T-helper 1 cell (primary cell): ENCODE measurements around the gene HTR4.
"Not testable (repeated sequence)": the region's sequence is repeated elsewhere in the genome, so short reads cannot be mapped to it uniquely, and the experiment has no call there.

Source experiments
- DNase-seq, 5 donors: peaks; one replicate each; pipeline ENCODE4 v3.0.0-alpha.2; 2012 to 2020

The HTR4 gene

DNA sequence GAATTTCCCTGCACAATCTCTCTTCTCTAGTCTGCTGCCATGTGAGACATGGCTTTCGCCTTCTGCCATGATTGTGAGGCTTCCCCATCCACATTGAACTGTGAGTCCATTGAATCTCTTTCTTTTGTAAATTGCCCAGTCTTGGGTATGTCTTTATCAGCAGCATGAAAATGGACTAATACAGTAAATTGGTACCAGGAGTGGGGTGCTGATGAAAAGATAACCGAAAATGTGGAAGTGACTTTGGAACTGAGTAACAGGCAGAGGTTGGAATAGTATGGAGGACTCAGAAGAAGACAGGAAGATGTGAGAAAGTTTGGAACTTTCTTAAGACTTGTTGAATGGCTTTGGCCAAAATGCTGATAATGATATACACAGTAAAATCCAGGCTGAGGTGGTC, 124.9 kb downstream of the HTR4 start:
- not testable (repeated sequence) for DNase-seq

DNA sequence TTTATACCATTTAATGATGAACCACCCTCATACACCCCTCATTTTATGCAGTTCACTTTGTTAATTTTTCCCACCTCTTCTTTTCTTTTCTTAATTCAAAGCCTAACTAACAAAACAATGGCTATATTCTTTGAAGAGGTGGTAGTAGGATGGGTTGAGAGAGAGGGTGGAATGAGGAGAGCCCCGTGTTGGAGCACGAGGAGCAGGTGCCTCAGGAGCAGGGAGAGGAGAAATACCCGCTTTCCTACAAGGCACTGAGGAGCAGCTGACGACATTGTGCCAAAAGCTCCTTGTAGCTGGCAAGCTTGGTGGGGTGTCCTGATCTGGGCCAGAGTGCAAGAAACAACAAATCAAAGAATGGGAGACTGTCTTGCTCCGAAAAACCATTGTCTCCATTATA, 129.6 kb downstream of the HTR4 start:
- no peak for DNase-seq

DNA sequence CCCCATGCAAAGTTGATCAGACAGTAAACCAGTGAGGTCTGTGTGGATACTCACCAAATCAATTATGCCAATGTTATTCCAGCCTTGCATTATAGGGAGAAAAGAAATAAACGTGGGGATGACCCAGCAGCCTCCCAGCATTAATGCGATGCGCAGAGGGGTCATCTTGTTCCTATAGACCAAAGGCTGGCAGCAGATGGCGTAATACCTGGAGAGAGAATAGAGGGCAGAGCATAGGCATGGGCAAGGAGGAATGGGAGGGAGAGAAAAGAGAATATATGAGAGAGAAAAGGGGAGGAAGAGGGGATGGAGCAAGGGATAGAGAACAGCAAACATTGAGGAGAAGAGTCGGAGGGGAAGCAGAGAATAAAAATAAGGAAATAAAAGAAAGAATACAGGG, 131.2 kb downstream of the HTR4 start:
- no peak for DNase-seq

DNA sequence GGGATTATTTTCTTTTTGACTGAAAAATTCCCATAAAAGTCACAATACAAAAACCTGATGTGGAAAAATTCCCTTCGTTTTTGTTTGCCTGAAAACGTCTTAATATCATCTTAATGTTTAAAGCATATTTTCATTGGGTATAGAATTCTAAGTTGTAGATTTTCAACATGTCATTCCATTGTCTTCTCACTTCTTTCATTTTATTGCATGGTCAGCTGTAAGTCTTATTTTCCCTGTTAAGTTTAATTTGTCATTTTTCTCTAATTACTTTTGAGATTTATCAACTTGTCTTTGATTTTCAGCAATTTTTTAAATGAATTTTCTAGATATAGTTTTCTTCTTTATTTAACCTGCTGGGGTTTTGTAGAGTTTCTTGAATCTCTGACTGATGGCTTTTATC, 138.9 kb downstream of the HTR4 start:
- no peak for DNase-seq

DNA sequence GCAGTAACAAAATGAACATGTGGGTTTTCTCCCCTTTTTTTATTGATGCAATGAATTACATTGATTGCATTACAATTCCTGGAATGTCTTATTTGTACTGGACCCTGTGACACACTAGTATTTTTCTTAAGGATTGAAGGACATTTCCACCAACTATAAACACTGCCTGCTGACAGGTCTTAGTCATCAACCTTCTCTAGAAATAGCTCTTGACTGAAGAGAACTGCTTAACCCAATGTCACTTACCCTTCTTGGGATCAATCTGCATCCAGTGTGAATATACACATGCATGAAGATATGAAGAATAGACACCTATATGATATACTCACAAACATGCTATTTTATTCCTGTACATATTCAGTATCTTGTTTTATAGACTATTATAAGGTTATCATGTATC, 140.0 kb downstream of the HTR4 start:
- DNase-seq, result no peak

DNA sequence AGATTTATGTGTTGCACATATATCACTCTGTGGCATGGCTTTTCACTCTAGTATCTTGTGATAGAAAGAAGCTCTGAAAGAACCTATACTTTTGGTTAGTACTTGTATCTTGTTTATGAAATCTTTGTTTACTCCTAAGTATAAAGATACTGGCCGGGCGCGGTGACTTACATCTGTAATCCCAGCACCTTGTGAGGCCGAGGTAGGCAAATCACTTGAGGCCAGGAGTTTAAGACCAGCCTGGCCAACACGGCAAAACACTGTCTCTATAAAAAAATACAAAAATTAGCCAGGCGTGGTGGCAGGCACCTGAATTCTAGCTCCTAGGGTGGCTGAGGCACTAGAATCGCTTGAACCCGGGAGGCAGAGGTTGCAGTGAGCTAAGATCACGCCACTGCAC, 141.8 kb downstream of the HTR4 start:
- DNase-seq, result no peak

DNA sequence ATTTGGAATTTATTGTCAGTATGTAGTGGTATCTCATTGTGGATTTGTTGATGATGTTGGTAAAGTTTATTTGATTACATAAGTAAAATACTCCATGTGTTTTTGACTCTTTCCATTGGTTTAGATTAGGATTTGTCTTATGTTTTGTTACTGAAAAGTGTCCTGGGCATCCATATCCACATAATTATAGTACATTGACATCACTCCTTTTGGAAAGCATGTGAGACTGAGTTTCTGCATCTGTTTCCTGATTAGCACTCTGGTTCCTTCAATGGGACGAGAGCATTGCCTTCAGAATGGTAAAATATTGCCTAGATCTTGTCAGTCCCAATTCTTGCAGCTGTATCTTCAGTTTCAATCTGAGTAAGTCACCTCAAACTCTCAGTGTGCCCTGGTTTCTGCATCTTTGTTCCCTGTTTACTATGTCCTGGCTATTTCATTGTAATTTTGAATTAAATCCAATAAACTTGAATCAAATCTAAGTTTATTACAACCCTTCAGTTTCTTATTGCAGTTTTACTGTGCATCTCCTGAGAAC, 142.4 kb downstream of the HTR4 start:
- DNase-seq, result no peak

DNA sequence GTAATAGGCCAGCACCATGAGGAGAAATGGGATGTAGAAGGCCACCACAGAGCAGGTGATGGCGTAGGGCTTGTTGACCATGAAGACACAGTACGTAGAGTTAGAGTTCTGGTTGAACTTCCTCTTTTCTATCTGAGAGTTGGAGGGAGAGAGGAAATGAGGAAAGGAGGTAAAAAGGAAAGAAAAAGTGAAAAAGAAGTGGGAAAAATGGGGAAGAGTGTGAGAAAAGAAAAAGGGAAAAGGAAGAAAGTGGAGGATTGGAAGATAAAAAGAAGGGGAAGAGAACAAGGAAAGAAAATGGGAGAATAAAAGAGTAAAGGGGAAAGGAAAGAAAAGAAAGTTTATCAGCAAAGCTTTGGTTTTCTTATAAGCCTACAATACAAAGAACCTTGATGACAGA, 144.4 kb downstream of the HTR4 start:
- no peak for DNase-seq

DNA sequence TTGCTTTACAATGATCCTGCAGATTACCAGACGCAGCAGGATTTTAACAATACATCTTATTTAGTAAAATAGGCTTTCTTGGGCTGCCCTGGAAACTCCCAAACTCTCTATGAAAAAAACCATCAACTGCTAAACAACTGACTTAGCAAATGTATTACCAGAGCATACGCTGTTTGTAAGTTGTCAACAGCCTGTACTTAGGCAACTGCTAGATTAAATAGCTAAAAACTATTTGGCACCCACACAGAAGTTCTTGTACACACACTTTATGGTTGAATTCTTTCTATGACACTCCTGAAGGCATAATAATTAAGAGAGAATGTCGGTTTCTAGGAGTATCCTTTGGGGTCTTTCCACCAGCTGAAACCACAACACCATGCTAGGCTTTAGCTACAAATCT, 146.7 kb downstream of the HTR4 start:
- no peak for DNase-seq

DNA sequence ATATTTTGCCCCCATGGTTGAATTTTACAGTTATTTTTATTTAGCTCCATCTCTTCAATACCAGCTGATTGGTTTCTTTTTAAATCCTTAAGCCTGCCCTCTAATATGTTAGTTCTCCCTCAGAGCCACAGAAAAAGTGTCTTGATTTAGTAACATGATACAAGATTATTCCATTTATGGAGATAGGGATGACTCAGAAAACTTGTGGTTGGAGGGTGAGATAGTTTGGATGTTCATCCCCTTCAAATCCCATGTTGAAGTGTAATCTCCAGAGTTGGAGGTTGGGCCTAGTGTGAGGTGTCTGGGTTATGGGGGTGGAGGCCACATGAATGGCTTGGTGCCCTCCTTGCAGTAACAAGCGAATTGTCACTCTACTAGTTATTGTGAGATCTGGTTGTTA, 154.9 kb downstream of the HTR4 start:
- no peak for DNase-seq

DNA sequence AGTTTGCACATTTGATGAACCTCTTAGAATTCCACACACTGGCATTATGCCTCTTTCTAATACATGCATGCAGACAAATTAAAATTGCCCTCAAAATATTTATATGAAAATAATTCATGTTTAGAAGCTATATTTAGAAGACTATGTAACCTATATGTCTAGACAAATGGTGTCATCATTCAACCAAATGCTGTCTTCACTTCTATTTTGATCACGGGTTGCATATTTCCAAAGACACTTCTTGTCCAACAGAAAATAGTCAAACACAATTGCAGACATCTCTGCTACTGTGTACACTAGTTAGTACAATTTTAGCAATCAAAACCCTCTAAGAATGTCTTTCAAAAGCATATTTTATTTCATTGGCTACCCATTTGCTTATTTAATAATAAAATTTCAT, 156.6 kb downstream of the HTR4 start:
- DNase-seq, result no peak

DNA sequence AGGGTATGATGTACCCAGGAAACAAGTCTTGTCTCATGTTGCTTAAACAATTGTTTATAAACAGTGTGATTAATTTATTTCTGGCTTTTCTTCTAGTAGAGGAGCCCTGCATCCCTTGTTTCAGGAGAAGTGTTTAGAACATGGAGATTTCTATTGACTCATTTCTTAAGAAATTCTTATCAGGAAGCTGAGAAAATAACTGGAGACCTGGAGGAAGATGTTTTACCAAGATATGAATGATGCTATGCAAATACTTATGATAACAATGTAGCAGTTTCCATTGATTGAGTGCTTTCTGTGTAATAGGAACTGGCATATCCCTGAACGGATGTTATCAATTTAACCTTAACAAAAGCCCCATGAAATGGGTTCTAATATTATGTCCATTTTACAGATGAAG, 162.0 kb downstream of the HTR4 start:
- no peak for DNase-seq

DNA sequence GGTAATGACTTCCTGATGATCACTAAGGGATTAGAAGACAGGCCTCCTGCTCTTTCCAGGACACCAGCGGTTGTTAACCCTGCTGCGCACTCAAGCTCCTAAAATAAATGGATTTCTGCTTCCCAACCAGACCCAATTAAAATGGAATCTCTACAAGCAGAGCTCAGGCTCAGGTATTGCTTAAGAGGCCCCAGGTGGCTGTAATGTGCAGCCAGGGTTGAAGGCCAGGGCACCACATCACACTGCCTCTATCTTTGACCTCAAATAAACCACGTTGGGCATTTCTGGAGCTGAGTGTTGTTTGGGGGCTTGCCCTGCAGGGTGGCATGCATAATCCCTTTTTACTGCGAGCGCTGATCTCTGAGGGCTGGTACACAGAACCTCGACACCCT, 162.5 kb downstream of the HTR4 start:
- DNase-seq, result no peak

DNA sequence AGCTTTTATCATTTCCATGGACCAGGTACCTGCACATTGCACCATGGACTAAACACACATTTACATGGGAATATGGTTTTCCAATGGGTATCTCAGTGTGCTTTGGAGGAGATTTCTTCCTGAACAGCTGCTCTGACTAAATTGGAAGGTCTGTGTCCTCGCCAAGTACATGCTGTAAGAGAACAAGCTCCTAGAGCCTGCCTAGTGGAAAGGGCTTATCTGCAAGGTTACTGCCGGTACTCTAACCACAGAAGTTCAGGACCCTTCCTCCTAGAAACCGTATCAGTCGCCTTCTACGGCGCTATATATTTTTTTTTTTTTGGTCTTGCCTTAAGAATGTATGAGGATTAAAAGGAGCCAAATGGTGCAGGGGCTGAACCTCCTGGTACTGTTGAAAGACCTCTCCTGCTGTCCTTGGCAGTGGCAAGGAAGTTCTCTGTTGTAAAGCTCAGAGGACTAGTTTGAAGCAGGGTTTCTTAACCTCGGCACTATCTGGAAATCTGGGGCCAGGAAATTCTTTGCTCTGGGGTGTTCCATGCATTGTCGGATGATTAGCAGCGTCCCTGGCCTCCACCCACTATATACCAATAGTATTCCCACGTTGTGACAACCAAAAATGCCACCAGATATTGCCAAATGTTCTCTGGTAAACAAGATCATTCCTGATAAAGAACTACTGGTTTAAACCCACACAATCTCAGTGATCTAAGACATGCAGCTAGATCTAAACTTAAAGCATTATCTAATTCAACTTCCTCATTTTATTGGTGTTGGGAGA, 163.1 kb downstream of the HTR4 start:
- no peak for DNase-seq

DNA sequence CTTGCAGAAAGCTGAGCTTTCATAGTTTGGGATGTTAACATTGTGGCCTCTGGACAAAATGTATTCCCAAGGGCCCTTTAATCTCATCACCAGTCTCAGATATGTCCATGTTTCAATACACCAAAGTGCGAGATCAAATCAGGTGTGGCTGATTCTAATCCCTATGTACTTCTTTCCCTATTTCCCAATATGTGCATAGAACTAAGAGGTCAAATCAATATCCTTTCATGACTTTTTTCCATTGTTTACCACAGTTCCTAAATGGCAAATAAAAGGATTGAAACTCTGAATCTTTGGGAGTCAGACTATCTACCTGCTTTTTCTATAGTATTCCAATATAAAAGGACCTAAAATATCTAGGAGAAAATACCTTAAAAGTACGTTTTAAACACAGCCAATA, 165.6 kb downstream of the HTR4 start:
- DNase-seq, result no peak

DNA sequence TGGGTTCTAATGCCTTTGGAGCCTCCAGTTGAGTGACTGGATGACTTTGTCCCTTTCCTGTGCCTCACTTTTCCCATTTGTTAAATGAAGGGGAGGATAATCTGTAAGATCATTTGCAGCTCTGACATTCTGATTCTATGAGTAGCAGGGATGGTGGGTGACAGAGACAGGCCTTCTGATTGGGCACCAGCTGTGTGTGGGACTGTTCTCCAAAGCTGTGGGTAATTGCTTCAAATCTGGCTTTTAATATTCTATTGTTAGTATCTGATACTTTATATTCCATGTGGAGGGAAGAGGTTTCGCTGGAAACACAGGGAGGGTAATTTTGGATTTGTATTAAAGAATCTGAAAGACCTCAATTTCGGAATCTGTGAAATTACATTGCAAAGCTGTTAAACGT, 167.9 kb downstream of the HTR4 start:
- no peak for DNase-seq

DNA sequence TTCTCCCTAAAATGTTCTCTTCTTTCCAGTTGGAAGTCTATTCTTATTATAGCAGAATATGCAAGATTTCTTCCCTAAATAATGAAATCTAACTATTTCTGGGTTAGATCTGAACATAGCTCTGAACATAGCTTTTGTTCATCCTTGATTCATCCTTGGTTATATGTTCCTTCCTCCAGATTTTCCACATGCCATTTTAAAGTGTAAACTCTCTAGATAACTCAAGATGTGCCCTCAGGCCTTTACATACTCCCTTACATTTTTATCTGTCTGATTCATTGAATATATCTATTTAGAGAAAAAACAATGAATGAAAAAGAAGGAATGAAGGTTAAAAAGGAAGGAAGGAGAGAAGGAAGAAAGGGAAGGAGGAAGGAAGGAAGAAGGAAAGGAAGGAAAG, 169.7 kb downstream of the HTR4 start:
- no peak for DNase-seq

DNA sequence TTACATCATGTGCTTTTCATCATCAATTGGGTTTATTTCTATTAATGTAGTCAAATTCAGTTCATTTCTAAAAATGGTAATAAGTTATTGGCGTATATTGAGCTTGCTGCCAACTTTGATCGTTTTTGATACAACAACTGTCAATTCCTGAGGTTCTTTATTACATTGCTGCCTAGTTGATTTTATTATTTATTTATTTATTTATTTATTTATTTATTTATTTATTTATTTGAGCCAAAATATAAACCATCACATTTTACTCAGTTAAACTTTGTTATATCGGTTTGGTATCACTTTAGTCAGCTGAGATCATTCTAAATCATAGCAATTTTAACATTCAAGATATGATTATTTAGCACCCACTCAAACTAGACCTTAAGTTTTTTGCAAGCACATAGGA, 170.6 kb downstream of the HTR4 start:
- DNase-seq, result no peak

DNA sequence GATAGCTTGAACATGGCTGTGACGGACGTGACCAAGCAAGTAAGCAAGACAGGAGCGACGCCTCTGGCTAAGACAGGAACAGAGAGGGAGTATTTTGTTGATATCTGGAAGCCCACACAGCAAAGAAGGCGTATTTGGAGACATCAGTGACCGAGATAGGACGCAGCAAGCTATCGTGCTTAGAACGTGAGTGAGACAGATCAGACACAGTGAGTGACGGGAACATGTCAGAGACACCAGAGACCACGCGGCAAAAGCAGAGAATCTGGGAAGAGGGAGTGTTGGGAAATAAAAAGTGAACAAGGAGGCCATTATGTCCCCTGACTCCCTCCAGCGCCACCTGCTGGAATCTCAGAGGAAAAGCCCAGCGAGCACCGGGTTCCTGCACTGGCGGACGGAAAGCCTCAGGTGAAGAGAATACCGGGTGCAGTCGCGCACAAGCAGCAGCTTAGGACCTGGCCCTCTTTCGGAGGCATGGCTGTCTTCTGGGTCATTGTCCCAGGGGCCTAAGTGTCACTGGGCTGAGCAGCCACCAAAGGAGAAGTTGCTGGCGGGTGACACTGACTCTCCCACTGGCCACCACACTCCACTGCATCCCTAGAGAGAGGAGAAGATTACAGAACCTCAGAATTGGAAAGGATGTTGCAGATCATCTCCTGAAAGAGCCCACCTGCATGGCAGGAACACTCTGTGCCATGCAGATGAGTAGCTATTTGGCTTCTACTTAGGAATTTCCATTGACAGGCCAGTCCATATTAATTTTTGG, 171.4 kb downstream of the HTR4 start:
- peak; percentile 18 to 39 (median 32) for DNase-seq

DNA sequence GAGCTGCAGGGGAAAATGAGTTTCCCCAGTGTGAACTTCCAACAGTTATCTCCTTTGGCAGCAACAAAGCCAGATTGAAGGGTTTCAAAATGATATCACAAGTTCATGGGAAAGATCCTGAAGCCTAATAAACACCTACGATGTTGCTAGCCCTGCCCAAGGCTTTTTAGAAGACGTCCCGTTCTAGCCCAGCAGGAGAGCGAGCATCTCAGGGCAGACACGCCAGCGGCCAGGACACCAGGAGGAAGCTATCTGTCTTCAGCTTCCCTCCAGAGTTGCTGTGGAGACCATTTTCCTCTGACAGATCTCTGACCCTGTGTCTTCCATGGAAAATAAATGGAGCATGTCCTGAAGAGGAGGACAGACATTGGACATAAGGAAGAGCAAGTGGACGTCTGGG, 172.1 kb downstream of the HTR4 start:
- no peak for DNase-seq

DNA sequence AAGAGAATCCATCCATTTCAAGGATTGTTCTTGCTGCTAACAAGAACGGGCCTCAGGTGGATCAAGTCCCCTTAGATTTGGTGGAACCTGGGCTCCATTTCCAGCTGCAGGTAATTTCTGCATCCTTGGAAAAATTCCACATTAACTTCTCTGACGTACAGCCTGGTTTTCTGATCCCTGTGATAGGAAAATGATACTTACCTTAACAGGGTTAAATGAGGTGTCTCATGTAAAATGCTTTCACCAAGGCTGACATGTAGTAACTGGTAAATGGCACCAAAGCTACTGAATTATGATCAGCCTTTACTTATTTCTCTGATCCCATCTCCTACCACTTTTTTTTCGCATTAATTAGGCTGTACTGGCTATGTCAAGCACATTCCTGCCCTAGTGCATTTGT, 176.9 kb downstream of the HTR4 start:
- no peak for DNase-seq

DNA sequence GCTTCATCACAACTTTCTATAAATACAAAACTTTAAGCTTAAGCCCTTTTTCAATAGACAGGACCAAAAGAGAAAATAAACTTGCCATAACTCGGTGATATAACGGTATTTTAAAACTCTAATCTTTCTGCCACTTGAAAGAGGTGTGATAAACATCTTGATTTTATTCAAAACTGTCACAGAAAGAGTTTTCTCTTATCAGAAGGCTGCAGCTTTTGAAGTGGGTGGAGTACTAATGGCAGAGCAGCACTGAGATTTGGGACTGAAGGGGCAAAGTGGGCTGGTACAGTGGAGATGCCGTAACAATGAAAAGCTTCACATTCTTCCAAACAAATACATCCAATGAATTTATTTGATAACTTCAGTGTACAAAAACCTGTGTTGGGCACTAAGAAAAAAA, 178.0 kb downstream of the HTR4 start:
- DNase-seq, result no peak

DNA sequence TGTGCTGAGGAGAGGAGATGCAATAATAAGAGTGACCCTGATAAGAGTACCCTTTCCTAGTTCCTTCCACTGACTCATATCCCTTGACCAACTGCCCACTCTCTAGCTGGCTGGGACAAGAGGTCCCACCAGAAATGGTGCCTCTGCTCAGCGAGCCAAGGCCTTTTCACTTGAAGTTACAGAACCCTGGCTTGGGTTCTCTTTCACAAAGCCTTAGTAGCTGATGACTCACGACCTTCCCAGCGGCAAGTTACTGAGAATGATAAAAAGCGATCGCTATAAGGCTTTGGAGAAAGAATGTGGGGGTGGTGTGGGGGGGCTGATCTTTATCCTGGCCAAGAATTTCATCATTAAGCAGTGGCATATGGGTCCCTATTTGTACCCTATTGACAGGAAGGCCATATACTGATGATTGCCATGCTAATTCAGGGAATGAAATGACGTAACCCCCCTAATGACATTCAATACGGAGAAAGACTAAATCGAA, 180.3 kb downstream of the HTR4 start:
- DNase-seq, result no peak

DNA sequence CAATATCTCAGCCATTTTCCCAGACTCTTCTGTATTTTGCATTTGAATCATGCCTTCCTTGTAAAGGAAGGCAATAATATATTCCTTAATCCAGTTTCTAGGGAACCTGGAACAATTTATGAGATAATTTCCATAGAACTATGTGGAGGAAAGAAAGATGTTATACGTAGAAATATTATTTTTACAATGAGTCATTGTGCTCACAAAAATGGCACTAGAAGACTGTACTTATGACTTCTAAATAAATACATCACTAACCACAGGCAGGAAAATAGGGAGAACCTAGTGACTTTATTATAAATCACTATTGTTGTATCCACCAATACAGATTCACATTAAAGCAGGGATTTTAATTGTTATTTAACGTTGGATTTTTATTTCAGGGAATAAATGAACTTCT, 182.9 kb downstream of the HTR4 start:
- DNase-seq, result no peak
